NCI-H1436 treated with DMSO at 0.1 percent for 48 hours (cell line): Measurements from ENCODE around the gene GALNTL6.

ENCODE experiments used
- DNase-seq: peaks from one replicate; lab custom pipeline; 2025; lab: John Stamatoyannopoulos, UW

GALNTL6 gene

GRCh38 chr4:172553216-172553615, 740.0 kb downstream of the GALNTL6 start:
- DNase-seq = no peak

- no peak for DNase-seq
These were observed 741.4 kb downstream of the GALNTL6 start for GRCh38 chr4:172554588-172554987.

GRCh38 chr4:172555725-172556124, 742.5 kb downstream of the GALNTL6 start:
- no peak for DNase-seq

- no peak for DNase-seq
These were observed 760.7 kb downstream of the GALNTL6 start for GRCh38 chr4:172573899-172574298.

GRCh38 chr4:172578712-172579111, 765.5 kb downstream of the GALNTL6 start:
- DNase-seq = no peak

- no peak for DNase-seq
These were observed 771.6 kb downstream of the GALNTL6 start for GRCh38 chr4:172584816-172585215.

GRCh38 chr4:172596206-172596605, 783.0 kb downstream of the GALNTL6 start:
- DNase-seq = no peak

- no peak for DNase-seq
These were observed 786.4 kb downstream of the GALNTL6 start for GRCh38 chr4:172599554-172599953.

GRCh38 chr4:172601195-172601594, 788.0 kb downstream of the GALNTL6 start:
- DNase-seq = no peak

GRCh38 chr4:172619218-172619617, 806.0 kb downstream of the GALNTL6 start:
- DNase-seq = no peak

GRCh38 chr4:172619798-172620197, 806.6 kb downstream of the GALNTL6 start:
- no peak for DNase-seq

- no peak for DNase-seq
These were observed 815.1 kb downstream of the GALNTL6 start for GRCh38 chr4:172628263-172628662.

- no peak for DNase-seq
These were observed 817.1 kb downstream of the GALNTL6 start for GRCh38 chr4:172630280-172630679.

- no peak for DNase-seq
These were observed 818.6 kb downstream of the GALNTL6 start for GRCh38 chr4:172631832-172632231.

- no peak for DNase-seq
These were observed 835.3 kb downstream of the GALNTL6 start for GRCh38 chr4:172648471-172648870.

GRCh38 chr4:172649143-172649542, 835.9 kb downstream of the GALNTL6 start:
- DNase-seq = no peak

GRCh38 chr4:172650758-172651530, 837.7 kb downstream of the GALNTL6 start:
- no peak for DNase-seq

GRCh38 chr4:172651961-172652360, 838.8 kb downstream of the GALNTL6 start:
- DNase-seq = no peak

- DNase-seq = no peak
These were observed 839.2 kb downstream of the GALNTL6 start for GRCh38 chr4:172652369-172652768.

- DNase-seq = no peak
These were observed 840.5 kb downstream of the GALNTL6 start for GRCh38 chr4:172653676-172654075.

- no peak for DNase-seq
These were observed 841.3 kb downstream of the GALNTL6 start for GRCh38 chr4:172654457-172654856.

- no peak for DNase-seq
These were observed 842.9 kb downstream of the GALNTL6 start for GRCh38 chr4:172656055-172656454.

- DNase-seq = no peak
These were observed 843.9 kb downstream of the GALNTL6 start for GRCh38 chr4:172657081-172657480.

GRCh38 chr4:172660251-172660650, 847.0 kb downstream of the GALNTL6 start:
- DNase-seq = no peak
